ENCODE results near the gene HMOX2.

Gene HMOX2

GRCh38 chr16:4496305-4496704, 20.1 kb downstream of the HMOX2 start:
- peak overlapping the region; percentile 97 for H3K27ac ChIP-seq
- no peak for DNase-seq (ENCODE audit: low read depth, low spot score)

DNA sequence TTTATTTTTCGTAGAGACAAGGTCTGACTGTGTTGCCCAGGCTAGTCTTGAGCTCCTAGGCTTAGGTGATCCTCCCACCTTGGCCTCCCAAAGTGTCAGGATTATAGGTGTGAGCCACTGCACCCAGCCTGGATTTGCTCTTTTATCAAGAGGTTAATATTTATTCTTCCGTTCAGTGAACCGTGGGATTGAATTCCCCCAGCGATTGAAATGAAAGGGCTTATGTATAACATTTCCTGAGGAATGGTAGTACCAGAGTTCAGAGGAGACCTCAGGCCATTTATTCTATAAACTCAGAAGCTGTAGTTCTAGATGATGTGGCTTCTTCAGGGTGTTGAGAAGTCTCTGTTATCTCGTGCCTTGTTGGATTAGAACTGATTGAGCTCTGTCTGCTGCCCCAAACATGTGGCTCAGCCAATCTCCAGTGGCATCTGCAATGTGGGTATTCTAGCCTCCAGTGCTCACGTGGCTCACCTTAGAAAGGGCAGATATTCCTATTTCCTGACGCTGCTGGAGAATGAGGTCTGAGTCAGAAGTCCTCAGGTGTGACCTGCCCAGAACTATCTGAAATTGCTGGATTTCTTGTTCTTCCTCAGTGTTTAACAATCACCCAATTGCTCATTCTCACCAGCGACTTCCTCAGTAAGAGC, 22.5 kb downstream of the HMOX2 start:
- H3K27ac ChIP-seq: peak overlapping the region; percentile 97
- DNase-seq (ENCODE audit: low read depth, low spot score): no peak

DNA sequence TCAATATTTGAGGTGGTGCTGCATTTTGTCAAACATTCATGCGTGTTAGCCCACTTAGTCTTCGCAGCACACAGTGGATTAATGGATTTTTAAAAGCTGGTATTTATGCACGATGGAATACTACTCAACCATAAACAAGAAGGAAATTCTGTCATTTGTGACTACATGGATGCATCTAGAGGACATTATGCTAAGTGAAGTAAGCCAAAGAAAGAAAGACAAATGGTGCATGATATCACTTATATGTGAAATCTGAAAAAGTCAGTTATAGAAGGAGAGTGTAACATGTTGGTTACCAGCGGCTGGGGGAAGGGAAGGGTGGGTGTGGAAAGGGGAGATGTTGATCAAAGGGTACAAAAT, 23.0 kb downstream of the HMOX2 start:
- peak overlapping the region; percentile 97 for H3K27ac ChIP-seq
- no peak for DNase-seq (ENCODE audit: low read depth, low spot score)

DNA sequence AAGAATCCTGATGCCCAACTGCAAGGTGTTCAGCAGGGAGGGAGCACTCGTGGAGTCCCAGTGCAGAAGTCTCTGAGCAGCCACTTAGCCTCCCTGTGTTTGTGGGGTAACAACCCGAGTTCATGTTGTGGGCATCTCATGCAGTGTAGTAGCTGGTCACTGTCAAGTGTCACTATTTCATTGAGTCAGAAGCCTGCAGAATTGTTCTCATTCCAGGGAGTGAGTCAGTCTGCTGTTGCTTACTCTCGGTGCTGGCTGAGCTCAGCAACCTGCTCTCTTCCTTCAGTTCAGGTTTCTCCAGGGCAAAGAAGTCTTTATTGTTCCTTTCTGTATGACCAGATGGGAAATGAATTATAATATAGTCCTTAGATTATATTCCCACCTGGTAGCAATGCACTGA, 24.1 kb downstream of the HMOX2 start:
- no peak for DNase-seq (ENCODE audit: low read depth, low spot score)
- peak overlapping the region; percentile 97 for H3K27ac ChIP-seq

DNA sequence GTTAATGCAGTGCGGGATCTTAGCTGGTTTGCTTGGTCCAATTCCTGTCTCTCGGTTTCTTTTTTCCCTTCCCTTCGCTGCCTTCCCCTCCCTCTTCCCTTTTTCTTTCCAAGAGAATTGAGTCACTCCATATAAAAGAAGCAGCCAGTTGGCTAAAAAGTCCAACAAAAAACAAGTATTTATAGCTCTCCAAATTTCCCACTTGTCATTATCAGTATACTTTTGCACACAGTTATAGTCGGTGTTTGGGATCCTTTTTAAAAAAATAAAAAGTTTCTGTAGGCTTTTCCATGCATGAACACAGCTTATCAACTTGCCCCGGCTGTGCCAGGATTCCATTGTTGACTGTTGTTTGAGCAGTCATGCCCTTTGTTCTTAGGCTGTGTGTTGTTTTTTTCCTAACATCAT, 24.9 kb downstream of the HMOX2 start:
- DNase-seq (ENCODE audit: low read depth, low spot score): no peak
- H3K27ac ChIP-seq: peak overlapping the region; percentile 97

- H3K27ac ChIP-seq: peak overlapping the region; percentile 3
- DNase-seq (ENCODE audit: low read depth, low spot score): no peak
These were observed 29.4 kb downstream of the HMOX2 start for GRCh38 chr16:4505356-4506147.

DNA sequence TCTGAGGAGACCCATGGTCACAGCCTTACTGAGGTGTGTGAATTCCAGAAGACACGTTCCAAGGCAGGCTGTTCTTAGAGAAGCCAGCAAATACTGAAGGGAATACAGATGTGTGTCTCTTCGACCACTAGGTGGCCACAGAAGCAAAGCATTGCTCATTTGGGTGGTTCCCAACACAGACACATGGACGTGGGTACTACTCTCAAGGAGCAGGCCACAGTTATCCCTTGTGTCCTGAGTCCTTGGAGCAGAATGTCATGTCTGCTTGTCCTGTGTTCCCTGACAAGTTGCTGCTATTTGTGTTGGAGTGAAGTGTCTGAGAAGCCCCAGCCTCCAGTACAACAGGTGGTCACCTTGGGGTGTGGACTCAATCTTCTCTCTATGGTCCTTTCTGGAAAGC, 30.3 kb downstream of the HMOX2 start:
- peak overlapping the region; percentile 6 for H3K27ac ChIP-seq
- DNase-seq (ENCODE audit: low read depth, low spot score): no peak

GRCh38 chr16:4507588-4508345, 31.6 kb downstream of the HMOX2 start:
- no peak for DNase-seq (ENCODE audit: low read depth, low spot score)
- no peak overlapping the region for H3K27ac ChIP-seq

DNA sequence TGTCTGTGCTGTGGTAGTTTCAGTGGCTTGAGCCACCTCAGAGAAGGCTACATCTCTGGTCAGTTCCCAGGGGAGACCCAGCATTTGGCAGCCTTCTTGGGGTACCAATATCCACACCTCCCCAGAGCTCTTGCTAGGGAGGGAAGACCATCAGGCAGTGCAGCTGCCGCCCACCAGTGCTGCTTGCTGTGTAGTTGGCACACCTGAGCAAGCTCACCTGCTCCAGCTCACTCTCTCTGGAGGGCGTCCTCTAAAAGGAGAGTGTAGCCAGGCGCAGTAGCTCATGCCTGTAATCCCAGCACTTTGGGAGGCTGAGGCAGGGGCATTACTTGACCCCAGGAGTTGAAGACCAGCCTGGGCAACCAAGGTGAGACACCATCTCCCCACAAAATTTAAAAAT, 32.6 kb downstream of the HMOX2 start:
- no peak for DNase-seq (ENCODE audit: low read depth, low spot score)
- H3K27ac ChIP-seq: no peak overlapping the region

GRCh38 chr16:4509420-4509819, 33.2 kb downstream of the HMOX2 start:
- no peak for DNase-seq (ENCODE audit: low read depth, low spot score)
- H3K27ac ChIP-seq: no peak overlapping the region

DNA sequence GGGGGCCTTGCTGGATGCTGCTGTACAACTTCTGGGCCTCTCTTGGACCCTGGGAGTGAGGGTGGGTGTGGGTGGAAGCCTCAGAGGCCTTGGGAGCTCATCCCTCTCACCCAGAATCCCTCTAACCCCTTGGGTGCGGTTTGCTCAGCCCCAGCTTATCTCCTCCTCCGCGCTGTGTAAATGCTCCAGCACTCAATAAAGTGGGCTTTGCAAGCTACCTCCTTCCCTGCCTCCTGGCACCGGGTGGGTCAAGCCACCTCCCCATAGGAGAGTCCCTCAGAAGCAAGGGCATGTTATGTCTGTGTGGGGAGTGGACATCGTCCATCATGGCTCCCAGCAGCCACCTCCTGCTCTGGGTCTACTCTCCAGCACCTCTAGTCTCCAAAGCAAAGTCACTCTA, 33.9 kb downstream of the HMOX2 start:
- no peak overlapping the region for H3K27ac ChIP-seq
- no peak for DNase-seq (ENCODE audit: low read depth, low spot score)

DNA sequence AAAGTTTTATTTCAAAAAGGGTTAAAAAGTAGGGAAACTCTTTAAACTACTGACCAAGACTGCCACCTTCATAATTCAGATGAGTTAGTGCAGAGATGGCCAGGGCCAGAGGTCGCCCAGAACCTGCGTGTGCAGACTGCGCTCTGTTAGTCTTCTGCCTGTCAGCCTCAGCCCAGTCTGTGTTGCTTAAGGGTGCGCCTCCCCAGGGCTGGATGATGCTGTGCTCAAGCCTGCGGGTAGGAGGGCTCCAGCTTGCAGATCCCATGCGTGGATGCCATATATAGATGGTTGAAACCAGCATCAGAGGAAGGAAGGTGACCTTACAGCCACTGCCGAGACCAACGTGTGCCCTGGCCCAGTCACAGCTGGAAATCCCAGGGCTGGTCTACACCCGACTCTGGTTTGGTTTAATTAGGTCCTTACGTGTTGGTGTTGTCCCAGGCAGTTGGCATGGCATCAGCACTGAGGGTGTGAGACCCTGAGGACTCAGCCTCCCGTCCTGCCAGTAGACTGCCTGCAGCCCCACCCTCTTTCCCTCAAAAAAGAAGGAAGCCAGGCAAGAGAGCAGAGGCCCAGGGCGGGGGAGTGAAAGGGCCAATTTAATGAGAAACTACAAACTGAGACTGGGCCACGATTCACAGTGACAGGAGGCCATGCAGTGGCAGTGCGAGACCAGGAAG, 34.7 kb downstream of the HMOX2 start:
- DNase-seq (ENCODE audit: low read depth, low spot score): no peak
- peak overlapping the region; percentile 52 for H3K27ac ChIP-seq

- peak overlapping the region; percentile 52 for H3K27ac ChIP-seq
- DNase-seq (ENCODE audit: low read depth, low spot score): no peak
These were observed 35.4 kb downstream of the HMOX2 start for GRCh38 chr16:4511441-4512082.

DNA sequence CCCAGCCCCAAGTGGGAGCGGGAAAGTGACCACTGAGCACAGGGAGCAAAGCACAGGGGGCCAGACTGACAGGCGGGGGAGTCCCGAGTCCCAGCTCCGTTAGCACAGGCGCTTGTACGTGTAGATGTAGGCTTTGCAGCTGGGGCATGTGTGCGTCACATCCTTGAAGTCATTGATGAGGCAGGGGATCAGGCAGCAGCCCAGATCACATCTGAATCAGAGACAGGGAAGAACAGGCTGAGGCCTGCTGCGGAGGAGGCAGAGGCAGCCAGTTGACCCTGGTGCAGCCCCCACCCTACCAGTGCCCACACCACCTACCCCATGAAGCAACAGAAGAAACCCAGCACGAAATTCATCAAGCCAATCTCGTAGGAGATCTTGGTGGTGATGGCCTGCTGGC, 36.3 kb downstream of the HMOX2 start:
- peak overlapping the region; percentile 52 for H3K27ac ChIP-seq
- no peak for DNase-seq (ENCODE audit: low read depth, low spot score)

DNA sequence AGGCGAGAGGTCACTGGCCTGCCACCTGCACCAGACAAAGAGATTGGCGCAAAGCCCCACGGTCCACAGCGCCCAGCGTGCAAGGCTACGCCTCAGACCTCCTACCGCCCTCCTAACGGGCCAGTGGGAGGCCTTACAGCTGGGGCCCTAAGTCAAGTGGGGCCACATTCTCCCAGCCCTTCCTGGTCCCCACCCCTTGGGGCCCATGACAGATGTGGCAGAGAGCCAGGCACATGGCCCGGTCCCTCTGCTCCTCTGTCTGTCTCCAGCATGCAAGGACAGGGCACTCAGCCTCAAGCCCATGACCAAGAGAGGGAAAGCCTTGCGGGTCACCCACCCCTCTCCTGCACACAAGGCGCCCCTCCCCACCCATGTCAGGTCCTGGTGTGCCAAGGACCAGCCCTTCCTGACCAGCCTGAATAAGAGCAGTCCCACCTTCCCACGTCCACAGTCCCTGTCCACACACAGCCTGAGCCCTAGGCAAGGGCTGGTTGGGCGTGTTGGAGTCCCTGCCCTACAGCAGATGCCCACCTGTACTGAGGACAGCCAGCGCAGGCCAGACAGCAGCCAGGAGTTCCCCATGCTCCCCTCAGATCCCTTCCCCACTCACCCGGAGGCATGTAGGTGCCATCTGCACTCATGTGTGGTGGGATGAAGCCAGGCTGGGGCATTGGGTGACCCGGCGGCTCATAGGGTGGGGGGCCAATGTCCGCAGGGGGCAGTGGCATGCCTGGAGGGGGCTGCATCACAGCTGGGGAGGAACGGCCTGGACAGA, 37.1 kb downstream of the HMOX2 start:
- H3K27ac ChIP-seq: no peak overlapping the region
- no peak for DNase-seq (ENCODE audit: low read depth, low spot score)

- no peak overlapping the region for H3K27ac ChIP-seq
- no peak for DNase-seq (ENCODE audit: low read depth, low spot score)
These were observed 37.7 kb downstream of the HMOX2 start for GRCh38 chr16:4513881-4514280.

DNA sequence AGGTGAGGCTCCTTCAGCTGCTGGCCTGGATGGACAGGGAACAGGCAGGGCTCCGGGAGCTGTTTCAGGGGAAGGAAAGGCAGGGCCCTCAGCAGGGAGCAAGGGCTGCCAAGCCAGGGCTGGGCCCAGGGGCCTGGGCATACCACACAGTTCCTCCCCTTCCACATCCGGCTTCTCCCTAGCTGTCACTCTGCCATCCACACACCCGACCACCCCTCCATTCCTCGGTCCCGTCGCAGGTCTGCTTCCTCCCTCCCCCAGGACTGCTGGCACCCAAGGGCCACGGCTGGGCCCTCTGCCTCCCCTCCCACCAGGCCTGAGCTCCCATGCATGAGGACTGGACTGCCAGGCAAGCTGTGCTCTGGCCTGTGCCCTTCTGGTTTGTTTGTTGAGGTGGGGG, 38.4 kb downstream of the HMOX2 start:
- DNase-seq (ENCODE audit: low read depth, low spot score): no peak
- no peak overlapping the region for H3K27ac ChIP-seq

DNA sequence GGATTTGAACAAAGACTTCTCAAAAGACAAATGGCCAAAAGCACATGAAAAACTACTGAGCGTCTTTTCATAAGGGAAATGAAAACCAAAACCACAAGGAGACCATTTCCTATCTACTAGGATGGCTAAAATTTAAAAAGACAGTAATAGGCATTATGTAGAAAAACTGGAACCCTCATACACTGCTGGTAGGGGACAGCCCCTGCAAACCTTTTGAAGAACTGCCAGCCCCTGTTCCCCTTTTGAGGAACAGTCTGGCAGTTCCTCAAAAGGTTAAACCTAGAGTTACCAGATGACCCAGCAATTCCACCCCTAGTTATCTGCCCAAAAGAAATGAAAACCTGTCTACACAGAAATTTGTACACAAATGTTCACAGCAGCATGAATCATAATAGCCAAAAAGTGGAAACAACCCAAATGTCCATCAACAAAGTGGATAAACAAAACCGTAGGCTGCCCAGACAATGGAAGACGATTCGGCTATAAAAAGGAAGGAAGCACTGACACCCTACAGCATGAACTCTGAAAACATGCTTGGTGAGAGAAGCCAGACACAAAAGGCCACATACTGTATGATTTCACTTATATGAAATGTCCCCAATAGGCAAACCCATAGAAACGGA, 39.5 kb downstream of the HMOX2 start:
- no peak for DNase-seq (ENCODE audit: low read depth, low spot score)
- H3K27ac ChIP-seq: no peak overlapping the region

Data from epithelial cell of prostate (primary cell).